GM21737 (cell line): ENCODE measurements around the gene AP2B1.

ENCODE experiments used
- ATAC-seq: cut with Tn5 transposase; IDR thresholded peaks from one replicate; pipeline ENCODE4 v1.9.1; 2021; ENCODE audit warnings: mild to moderate bottlenecking, moderate library complexity; ENCODE audit not compliant: unreplicated experiment

AP2B1 gene

GRCh38 chr17:35765756-35766488 is 178.8 kb downstream of the AP2B1 start:
- no peak for ATAC-seq

- no peak for ATAC-seq
Measured at GRCh38 chr17:35766489-35766877, 179.4 kb downstream of the AP2B1 start.

- ATAC-seq, result no peak
Measured at GRCh38 chr17:35766903-35767510, 179.9 kb downstream of the AP2B1 start.

- no peak for ATAC-seq
Measured at GRCh38 chr17:35768797-35769196, 181.7 kb downstream of the AP2B1 start.

- no peak for ATAC-seq
Measured at GRCh38 chr17:35769895-35770486, 182.9 kb downstream of the AP2B1 start.

- no peak for ATAC-seq
Measured at GRCh38 chr17:35773129-35773528, 186.0 kb downstream of the AP2B1 start.

- no peak for ATAC-seq
Measured at GRCh38 chr17:35773679-35774425, 186.7 kb downstream of the AP2B1 start.

GRCh38 chr17:35774499-35774898 is 187.4 kb downstream of the AP2B1 start:
- no peak for ATAC-seq

GRCh38 chr17:35775039-35775438 is 187.9 kb downstream of the AP2B1 start:
- ATAC-seq, result no peak

GRCh38 chr17:35775583-35775982 is 188.5 kb downstream of the AP2B1 start:
- no peak for ATAC-seq
